HG02938 (cell line): ENCODE results near the gene SOSTDC1.
A peak's percentile ranks its signal among the peaks of the same experiment; 100 is the strongest.

Source experiments
- ATAC-seq: cut with Tn5 transposase; IDR thresholded peaks from one replicate; pipeline ENCODE4 v1.9.1; 2021; ENCODE audit warnings: mild to moderate bottlenecking, moderate library complexity; ENCODE audit not compliant: unreplicated experiment

Gene SOSTDC1

GRCh38 chr7:16420649-16421332 is 44.7 kb downstream of the SOSTDC1 start:
- ATAC-seq: peak; percentile 88

GRCh38 chr7:16420329-16420648 is 45.2 kb downstream of the SOSTDC1 start:
- ATAC-seq: no peak

- no peak for ATAC-seq
These were observed 45.7 kb downstream of the SOSTDC1 start for GRCh38 chr7:16419859-16420258.

GRCh38 chr7:16419126-16419525 is 46.4 kb downstream of the SOSTDC1 start:
- no peak for ATAC-seq

GRCh38 chr7:16417906-16418305 is 47.6 kb downstream of the SOSTDC1 start:
- ATAC-seq: no peak

GRCh38 chr7:16416289-16417282 is 49.0 kb downstream of the SOSTDC1 start:
- ATAC-seq: no peak

GRCh38 chr7:16412274-16413254 is 53.0 kb downstream of the SOSTDC1 start:
- no peak for ATAC-seq
